ENCODE results near the gene HCK.

DNA sequence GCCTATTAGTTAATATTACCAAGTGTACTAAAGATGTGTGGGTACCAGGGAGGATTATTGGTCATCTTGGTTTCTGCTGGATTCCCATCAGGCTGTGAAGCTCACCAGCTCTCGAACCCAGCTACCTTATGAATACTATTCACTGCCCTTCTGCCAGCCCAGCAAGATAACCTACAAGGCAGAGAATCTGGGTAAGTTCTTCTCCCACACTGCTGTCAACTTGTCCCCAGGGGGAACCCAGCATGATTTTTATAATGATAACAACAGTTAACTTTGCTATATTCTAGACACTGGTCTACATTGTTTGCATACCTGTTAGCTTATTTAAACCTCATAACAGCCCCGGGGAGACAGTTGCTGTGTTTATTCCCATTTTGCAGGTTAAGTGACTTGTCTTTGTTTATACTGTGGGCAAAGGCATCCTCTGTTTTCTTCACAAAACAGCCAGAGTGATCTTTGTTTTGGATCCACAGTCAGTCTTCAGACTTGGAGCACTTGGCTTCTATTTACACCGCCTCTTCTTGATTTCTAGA, 84.0 kb downstream of the HCK start:
- TF ChIP-seq, protein P1, sequence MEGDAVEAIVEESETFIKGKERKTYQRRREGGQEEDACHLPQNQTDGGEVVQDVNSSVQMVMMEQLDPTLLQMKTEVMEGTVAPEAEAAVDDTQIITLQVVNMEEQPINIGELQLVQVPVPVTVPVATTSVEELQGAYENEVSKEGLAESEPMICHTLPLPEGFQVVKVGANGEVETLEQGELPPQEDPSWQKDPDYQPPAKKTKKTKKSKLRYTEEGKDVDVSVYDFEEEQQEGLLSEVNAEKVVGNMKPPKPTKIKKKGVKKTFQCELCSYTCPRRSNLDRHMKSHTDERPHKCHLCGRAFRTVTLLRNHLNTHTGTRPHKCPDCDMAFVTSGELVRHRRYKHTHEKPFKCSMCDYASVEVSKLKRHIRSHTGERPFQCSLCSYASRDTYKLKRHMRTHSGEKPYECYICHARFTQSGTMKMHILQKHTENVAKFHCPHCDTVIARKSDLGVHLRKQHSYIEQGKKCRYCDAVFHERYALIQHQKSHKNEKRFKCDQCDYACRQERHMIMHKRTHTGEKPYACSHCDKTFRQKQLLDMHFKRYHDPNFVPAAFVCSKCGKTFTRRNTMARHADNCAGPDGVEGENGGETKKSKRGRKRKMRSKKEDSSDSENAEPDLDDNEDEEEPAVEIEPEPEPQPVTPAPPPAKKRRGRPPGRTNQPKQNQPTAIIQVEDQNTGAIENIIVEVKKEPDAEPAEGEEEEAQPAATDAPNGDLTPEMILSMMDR (conservative IDR thresholded peaks at IDR 0.05 in 1 of 2, IDR thresholded peaks at IDR 0.05 in 1 of 2; ENCODE audit: low read depth in 1 of 2, low read length in 2 of 2), result no peak
- no peak for TF ChIP-seq EZH2 (IDR thresholded peaks at IDR 0.05; ENCODE audit: low read length, missing control alignments)
